Tongue (tissue), 2 donors: Measurements from ENCODE around the gene CHST1. TPM values are rescaled to one million over a fixed set of nuclear protein-coding genes. Genes with fewer than 3 reads are reported as not detected.
A peak's percentile ranks its signal among the peaks of the same experiment; 100 is the strongest.

Experiments
- DNase-seq: peaks from one replicate; pipeline ENCODE4 v3.0.0-alpha.2; 2015
- total RNA-seq: library from RNA; depleted of rRNA; stranded (reverse); fragments of >200 nt; gene quantifications from one replicate; pipeline ENCODE4 v1.2.3, GENCODE V29; 2014

Gene CHST1, protein sequence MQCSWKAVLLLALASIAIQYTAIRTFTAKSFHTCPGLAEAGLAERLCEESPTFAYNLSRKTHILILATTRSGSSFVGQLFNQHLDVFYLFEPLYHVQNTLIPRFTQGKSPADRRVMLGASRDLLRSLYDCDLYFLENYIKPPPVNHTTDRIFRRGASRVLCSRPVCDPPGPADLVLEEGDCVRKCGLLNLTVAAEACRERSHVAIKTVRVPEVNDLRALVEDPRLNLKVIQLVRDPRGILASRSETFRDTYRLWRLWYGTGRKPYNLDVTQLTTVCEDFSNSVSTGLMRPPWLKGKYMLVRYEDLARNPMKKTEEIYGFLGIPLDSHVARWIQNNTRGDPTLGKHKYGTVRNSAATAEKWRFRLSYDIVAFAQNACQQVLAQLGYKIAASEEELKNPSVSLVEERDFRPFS
- total RNA-seq: 5.6 TPM

DNA sequence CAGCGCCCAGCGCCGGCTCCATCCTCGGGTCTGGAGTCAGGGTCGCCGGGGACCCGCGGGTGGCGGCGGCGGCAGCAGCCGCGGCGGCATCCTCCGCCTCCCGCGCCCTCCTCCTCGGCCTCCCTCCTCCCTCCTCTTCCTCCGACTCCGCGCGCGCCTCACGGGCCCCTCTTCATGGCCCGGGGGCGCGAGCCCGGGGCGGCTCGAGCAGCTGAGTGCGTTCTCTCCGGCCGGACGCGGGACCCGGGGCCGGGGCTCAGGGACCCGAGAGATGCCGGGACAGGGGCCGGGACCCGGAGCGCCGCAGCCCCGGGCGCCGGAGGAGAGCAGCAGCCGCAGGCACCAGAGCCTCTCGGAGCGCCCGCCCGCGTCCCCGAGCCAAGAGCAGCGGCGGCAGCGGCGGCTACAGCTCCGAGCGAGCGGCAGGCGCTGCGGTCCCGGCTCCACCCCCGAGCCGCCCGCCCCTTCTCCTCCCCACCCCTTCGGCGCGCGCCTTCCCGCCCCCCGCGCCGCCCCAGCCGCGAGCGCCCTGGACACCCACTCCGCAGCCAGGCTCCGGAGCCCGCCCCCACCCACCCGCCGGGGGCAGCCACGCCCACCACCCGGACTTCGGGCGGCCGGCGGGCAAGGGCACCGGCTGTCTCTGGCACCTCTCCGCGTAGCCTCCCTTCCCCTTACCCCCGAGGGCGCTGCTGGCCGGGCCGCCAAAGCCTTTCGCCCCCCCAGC is at the start of gene CHST1:
CHST1 (minus strand) TSS at position 417 of the 727 bp plus-strand sequence. CDS start 14,699 bp downstream, outside the sequence.
- peak; percentile 76 for DNase-seq

DNA sequence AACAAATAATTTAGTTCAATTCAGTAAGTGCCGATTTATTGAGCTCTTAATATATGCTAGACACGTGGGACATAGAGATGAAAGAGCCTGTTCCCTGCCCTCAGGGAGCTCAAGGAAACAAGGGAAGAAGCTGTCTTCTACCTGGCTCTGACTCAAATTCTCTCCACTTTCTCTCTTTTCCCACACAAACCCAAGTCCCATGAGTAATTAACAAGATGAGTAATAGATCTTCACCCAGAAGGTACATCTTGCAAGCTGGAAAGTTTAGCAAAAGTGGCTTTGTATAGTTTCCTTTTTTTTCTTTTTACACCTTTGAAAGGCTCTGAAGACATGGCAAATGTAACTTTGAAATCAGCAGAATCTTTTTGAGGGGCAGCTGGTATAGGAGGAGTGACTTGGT is 48.2 kb upstream of the CHST1 start:
- no peak for DNase-seq

GRCh38 chr11:45710561-45710960 is 45.1 kb upstream of the CHST1 start:
- no peak for DNase-seq

DNA sequence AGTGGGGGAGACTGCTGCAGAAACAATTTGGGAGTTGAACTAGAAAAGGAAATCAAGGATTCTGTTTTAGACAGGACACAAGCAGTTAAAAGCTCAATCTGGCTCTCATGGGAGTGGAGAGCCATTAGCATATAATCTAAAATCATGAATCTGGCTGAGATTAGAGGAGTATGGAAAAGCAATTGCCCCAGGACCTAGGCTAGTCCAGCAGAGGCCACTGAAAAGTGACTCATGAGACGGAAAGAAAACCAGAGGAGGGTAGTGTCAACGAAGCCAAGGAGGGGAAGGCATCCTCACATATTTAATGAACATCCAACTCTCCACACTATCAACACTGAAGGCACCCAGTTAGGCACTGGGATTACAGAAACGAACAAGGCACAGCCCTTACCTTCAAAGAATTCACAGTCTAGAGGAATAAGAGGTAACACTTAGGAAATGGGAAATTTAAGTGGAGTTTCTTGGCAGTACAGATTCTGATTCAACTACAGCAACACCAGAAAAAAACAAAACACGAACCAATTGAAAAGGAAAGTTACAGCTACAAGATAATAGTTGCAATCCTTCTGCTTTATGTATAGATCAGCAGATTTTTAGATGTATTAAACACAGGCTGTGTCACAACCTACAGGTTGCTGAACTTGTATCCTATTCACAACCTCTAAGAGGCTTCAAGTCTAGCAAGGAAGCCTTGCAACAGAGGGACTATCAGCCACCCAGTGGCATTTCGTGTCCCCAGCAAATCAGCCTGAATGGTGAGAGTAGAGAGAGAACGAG is 43.7 kb upstream of the CHST1 start:
- no peak for DNase-seq

DNA sequence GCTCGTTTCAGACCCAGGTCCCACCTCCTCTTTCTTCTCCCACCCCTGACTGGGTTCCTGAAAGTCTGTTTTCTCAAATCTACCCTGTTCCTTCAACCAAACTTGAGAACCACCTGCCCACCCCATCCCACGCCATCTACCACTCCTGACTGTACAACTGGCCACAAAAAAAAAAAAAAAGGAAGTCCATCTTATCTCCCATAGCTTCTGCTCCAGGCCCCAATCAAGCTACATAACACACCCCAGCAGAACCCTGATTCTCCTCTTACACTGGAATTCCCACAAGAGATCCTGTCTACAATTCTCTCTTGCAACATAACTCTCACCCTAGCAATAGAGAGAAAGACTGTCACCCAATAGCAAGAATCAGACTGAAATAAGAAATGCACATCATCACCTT is 39.2 kb upstream of the CHST1 start:
- no peak for DNase-seq

DNA sequence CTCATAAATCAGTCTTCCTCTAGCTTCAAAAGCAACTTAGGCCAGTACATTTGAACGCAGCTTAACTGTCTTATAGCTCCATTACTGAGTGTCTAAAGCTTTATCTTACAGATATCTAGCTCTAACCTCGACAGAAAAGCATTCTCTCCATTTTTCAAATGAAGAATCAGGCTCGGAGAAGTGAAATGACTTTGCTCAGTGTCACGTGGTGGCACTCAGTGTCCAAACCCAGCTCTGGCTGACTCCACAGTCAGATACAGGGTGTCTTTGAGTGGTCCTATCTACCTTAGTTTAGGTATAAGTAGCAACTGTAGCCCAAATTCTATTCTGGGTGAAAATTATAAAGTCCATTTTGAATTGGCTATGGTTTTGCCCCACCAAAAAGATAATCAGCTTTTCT is 38.7 kb upstream of the CHST1 start:
- no peak for DNase-seq

GRCh38 chr11:45702511-45702910 is 37.1 kb upstream of the CHST1 start:
- no peak for DNase-seq

GRCh38 chr11:45698777-45699497 is 33.5 kb upstream of the CHST1 start:
- no peak for DNase-seq

DNA sequence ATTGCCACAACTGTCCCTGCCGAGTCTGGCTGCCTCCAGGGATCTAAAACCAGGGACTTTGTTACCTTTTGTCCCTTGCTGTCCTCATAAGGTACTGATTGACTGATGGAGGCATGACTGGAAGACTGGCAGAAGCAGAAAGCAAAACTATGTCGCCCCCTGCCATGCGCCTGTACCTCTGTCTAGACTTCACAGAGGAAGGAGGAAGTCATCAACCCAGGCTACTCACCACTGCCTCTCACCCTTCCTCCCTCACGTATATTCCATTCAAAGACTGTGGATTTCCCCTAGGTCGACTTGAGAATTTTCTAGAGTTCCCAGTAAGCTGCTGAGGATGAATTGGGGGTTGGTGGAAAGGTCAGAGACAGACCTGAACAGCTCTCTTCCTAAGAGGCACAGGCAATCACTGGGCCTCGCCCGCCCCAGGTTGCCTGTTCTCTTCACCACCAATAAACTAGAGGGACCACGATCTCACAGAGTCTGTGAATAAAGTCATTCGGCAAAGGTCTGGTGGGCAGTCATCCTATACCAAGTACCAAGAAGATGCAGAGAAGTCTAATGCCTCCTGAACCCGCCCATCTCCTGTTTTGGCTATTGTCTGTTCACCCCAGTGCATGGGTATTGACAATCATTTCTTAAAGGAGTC is 27.5 kb upstream of the CHST1 start:
- no peak for DNase-seq

DNA sequence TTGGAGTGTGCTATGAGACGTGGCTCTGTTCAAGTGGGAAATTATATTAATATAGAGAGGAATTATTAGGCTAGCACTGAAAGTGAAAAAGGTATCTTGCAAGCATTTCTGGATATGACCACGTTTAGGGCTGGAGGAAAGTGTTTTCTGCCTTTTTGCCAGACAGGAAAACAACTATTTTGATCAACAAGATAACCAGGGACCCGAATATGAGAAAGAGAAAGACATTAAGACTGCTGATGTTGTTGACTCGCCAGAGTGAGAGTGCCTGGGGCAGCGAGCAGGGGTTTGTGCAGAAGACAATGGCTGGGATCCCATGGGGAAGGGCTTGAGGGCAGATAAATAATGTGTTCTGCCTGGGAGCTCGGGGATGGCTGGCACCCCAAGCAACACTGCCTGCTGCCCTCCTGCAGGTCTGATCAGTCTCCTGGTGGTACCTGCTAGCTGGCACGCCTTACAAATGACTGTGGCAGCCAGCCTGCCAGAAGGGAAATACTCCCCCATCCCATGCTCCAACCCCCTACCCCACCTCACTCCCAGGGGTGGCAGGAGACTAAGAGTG is 23.1 kb upstream of the CHST1 start:
- DNase-seq: no peak

DNA sequence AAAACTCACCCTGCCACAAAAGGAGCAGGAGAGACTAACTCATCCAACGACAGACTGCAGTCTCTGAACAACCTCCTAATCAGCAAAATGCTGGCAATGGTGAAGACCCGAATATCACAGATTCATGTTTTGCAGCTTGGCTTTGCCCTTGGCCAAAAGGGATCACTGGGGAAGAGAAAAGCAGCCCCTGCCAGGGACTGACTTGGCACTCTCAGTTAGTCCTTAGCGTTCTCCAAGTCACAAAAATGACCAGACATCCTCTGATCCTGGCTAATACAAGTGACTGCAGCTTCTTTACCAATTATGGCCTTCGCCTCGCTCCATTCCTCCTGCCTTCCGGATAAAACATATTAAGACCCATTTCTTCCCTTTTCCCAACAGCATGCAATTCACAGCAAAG is 22.4 kb upstream of the CHST1 start:
- no peak for DNase-seq

DNA sequence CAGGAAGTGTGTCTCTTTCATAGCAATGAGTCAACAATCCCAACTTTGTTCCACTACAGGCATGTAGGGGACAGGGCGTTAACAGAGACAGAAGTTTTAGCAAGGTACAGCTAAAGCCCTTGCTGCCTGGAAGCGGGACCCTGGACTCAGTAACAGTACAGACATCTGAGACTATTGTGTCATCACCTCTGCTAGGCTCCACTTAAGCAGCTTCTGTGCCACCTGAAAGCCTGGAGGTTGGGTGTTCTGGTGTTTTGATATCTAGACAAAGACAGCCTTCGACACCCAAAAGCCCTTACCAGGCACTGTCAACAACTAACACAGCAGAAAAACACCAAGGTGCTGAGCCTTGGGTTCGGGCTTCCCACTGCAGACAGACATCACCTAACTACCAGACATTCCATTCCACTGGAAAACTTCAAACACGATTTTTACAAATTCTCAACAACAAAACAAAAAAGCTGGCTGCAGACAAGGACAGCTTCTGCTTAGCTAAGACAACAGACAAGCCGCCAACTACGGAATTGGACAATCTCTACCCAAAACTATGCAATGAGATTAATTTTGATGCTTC is 20.6 kb upstream of the CHST1 start:
- no peak for DNase-seq

DNA sequence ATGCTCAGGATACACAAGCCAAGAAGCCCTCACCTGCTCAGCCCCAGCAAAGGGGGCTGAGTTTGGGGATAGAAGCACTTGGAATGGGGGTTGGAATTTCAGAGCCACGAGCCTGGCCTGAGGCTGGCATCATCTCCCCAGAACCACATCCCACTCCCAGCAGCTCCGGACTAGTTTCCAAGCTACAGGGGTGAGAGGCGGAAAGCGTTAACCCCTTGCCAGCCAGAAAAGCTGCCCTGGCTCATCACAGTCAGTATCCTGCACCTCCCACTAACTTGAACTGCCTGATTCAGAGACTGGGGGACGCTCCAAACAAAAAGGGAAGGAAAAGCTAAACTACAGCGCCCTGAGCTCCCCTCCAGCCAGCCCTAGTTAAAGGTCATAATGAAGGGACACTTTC is 19.0 kb upstream of the CHST1 start:
- no peak for DNase-seq

DNA sequence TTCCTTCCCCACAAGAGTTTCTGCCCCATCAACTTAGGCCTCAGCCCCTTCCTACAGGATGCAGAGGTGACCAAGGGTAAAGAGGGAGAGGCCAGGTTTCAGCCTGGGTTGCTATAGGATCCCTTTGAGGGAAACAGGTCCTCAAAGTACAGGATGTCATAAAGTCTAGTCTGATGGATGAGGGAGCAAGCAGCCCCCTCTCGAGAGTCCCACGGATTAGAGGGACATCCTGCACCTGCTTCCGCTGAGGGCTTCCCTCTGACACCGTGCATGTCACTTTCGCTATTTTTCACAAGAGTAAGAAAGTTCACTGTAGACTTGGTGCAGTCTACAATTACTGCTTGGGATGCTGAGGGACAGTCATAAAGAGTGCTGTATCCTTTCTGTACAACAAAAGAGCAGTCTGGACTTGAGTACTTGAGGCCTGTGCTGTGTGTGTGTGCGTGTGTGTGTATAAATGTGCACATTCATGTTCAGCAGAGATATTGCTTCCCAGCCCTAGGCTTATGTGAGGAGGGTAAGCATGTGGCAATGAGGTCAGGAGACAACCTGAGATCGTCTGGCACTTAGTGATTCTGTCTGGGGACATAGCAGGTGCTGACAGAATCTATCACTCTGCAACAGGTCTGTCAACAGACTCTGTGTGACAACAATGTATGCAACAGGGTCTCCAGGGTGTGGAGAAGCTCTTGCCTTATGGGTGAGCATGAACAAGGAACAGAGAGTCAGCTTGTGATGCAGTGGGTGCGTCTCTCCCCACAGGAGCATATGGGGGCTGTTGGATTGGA is 18.0 kb upstream of the CHST1 start:
- DNase-seq: no peak

DNA sequence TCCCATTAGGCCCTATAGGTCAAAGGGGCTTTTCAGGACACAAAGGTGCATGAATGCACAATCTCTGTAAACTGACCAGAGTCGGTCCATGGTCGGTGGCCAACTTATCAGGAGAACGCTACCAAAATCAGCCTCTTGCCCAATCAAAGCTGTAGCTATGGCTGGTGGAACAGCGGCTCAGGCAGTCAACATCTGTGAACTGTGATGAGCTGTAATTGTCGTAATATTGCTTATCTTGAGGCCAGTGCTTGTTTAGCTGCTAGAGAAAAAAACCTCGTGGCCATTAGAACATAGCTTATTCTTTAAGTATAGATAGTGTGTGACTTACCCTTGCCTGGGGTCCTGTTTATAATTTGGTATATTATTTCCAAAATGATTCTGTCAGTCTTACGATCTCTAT is 14.4 kb upstream of the CHST1 start:
- no peak for DNase-seq

DNA sequence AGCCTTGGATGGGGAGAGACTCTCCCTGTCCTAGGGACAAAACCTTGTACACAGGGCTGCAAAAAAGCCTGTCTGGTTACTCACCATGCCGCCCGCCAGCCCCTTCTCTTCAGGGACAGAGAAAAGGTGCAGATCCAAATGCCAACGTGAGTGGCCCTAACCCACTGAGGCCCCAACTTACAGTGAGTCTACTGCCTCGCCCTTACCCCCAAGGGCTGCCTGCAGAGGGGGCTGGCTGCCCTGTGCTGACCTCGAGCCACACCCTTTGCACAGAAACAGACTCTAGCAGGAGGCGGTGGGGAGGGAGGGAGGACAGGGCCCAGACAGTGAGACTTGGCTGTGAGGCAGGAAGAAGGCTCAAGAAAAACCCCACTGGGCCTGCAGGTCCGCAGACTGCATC is 13.6 kb upstream of the CHST1 start:
- DNase-seq: no peak

DNA sequence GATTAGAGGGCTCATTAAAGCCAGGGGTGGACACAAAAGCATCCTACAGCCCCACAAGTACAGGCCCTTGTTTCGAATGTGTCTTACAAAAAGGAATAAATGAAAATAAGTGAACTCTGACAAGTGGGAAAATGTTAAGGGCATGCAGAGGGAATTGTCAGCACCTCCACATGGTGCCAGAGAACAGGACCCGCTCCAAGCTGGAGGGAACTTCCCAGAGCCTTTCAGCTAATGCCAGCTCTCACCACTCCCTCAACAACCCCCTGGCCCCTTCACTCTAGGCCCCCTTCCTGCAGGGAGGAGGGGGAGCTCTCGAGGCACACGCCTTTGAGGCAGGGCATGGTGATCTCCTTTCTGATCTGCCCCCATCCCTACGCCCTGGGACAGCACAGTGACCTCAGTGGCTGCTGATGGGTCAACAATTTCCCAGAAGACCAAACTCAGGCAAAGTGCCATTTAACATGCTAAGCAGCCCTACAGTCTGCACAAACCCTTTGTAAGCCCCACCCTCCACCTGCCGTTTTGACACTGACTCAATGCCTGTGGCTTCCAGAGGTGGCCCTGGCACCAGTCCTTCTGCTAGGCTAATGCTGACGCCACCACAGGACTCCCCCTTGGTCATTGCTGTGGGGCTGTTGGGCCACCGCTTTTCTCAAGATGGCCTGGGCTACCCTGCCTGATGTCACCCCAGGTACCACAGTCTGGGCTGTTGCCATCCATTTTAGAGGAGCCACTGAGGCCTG is 12.5 kb upstream of the CHST1 start:
- DNase-seq: no peak

DNA sequence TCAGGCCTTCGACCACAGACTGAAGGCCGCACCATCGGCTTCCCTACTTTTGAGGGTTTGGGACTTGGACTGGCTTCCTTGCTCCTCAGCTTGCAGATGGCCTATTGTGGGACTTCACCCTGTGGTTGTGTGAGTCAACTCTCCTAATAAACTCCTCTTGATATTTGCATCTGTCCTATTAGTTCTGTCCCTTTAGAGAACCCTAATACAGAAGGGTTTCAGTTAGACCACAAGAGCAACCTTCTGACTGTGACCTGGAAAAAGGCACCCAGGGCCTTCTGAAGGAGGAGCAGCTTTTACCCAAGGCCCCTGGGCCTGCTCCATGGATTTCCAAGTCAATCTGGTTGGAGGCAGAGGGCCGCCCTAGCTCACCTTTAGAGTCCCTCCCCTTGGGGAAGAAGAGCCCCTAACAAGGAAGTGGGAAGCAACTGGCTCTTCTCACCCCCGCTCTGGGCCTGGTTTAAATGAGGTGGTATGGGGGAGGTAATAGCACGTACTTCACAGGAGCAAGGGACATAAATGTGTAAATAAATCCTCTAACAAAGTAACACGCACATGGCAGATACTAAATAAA is 11.2 kb upstream of the CHST1 start:
- no peak for DNase-seq

DNA sequence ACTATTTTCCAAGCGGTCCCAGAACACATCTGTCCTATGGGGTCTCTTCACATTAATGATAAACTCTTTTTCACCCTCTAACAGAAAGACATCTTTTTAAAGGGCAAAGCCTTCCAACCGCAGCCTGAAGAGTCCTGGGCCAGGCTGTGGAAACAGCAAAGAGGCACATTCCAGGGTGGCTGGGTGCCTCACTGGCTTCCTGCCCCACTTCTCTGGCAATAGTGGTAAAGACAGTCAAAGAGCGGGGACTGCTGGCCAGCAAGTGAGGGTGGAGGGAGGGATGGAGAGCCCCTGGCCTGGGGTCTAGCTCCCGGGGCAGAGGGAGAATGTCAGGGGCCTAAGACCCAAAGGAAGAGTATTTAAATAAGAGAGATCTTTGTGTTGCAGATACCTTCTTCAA is 10.2 kb upstream of the CHST1 start:
- DNase-seq: no peak
